Glutamatergic neuron (in vitro differentiated cells): ENCODE measurements around the gene PEPD. TPM values are rescaled to one million over a fixed set of nuclear protein-coding genes. Genes with fewer than 3 reads are reported as not detected.

Experiments
- DNase-seq: peaks from one replicate; pipeline ENCODE4 v3.0.0; 2022
- H3K27ac Mint-ChIP-seq: one replicate; pipeline ENCODE4 v1.8.0; 2020; ENCODE audit warnings: mild to moderate bottlenecking, mixed read lengths, inconsistent platforms; ENCODE audit not compliant: unreplicated experiment
- H3K27me3 Mint-ChIP-seq: one replicate; pipeline ENCODE4 v1.8.0; 2020; ENCODE audit warnings: mild to moderate bottlenecking, moderate library complexity, mixed read lengths, inconsistent platforms; ENCODE audit not compliant: unreplicated experiment
- H3K36me3 Mint-ChIP-seq: one replicate; pipeline ENCODE4 v1.8.0; 2020; ENCODE audit warnings: mild to moderate bottlenecking, mixed read lengths, inconsistent platforms; ENCODE audit not compliant: unreplicated experiment
- H3K4me1 Mint-ChIP-seq: one replicate; pipeline ENCODE4 v1.8.0; 2020; ENCODE audit warnings: mild to moderate bottlenecking, low read depth, mixed read lengths, inconsistent platforms; ENCODE audit not compliant: unreplicated experiment
- H3K4me3 Mint-ChIP-seq: one replicate; pipeline ENCODE4 v1.8.0; 2020; ENCODE audit warnings: mild to moderate bottlenecking, mixed read lengths, inconsistent platforms; ENCODE audit not compliant: unreplicated experiment
- H3K9me3 Mint-ChIP-seq: one replicate; pipeline ENCODE4 v1.8.0; 2020; ENCODE audit warnings: mild to moderate bottlenecking, moderate library complexity, mixed read lengths, inconsistent platforms; ENCODE audit not compliant: unreplicated experiment
- total RNA-seq: library from RNA; stranded (reverse); fragmentation: NEBNext Ultra II Directional; extraction: Animal tissue kit (Norgen Biotek cat#: 25700); gene quantifications from one replicate; pipeline ENCODE4 v1.2.1, GENCODE V29; 2021; ENCODE audit not compliant: unreplicated experiment
- TF ChIP-seq, protein P1 (sequence below): fragments of 200-600 bp; sonication (generic); IDR thresholded peaks from one replicate; pipeline ENCODE4 v1.5.0; 2021; ENCODE audit not compliant: partially characterized antibody, unreplicated experiment

Gene PEPD
- total RNA-seq, 1 donor from 2014 or later, result 93.3 TPM

DNA sequence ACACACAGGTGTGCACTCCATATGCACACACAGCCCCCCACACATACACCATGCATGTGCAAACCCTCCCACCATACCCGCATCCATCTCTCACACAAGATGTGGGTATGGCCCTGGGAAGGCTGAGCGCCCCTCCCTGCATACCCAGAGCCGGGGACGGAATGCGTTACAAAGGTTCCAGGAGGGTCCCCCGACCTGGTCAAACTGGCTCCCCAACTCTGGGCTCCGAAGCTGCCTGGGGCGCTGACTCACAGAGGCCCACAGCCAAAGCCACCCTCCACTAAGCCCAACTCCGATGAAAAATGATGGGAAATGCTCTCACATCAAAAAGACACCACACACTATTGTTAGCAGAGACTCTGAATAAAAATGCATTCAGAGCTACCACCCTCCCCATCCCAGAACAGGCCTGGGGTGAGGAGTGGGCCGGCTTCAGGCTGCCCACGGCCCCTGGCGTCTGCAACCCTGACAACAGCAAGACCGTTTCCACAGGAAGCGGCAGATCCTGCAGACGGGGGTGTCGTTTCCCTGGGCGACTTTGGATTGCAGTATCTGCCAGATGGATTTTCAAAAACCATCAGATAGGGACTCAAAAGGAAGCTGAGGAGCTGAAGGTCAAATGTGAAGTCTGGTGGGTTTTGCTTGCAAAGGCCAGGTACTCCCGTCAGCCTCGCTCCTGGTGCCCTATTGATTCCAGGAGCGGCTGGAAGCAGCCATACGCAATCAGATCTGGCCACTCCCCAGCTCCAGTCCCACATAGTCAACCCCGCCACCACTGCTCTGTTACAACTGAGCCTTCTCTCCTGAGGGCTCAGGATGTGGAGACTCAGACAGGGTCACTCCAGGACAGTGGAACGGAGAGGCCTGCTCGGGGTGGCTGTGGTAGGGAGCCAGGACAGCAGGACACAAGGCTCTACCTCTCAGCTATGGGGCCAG lies 14.3 kb downstream of the PEPD start:
- Mint-ChIP-seq H3K27ac (peak overlapping the region; percentile 38), H3K27me3 (peaks cover 8% of the 10 kb centered on the region), H3K36me3 (no peaks in the 10 kb centered on the region), H3K9me3 (peaks cover 5% of the 10 kb centered on the region), H3K4me1 (peaks cover 27% of the 10 kb centered on the region), H3K4me3 (no peak overlapping the region)
- TF ChIP-seq, protein P1, sequence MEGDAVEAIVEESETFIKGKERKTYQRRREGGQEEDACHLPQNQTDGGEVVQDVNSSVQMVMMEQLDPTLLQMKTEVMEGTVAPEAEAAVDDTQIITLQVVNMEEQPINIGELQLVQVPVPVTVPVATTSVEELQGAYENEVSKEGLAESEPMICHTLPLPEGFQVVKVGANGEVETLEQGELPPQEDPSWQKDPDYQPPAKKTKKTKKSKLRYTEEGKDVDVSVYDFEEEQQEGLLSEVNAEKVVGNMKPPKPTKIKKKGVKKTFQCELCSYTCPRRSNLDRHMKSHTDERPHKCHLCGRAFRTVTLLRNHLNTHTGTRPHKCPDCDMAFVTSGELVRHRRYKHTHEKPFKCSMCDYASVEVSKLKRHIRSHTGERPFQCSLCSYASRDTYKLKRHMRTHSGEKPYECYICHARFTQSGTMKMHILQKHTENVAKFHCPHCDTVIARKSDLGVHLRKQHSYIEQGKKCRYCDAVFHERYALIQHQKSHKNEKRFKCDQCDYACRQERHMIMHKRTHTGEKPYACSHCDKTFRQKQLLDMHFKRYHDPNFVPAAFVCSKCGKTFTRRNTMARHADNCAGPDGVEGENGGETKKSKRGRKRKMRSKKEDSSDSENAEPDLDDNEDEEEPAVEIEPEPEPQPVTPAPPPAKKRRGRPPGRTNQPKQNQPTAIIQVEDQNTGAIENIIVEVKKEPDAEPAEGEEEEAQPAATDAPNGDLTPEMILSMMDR, result no peak
- DNase-seq, result no peak

DNA sequence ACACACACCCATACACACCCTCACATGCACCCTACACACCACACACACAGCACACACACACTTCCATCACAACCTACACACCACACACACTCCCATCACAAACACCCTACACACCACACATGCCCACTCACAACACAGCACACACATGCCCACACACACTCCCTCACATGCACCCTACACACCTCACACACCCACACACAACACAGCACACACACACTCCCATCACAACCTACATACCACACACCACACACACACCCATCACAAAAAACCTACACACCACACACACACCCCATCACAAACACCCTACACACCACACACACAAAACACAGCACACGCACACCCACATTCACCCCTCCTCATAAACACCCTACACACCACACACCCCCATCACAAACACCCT lies 15.1 kb downstream of the PEPD start:
- no peak for DNase-seq
- Mint-ChIP-seq H3K4me1 (peaks cover 28% of the 10 kb centered on the region), H3K9me3 (peaks cover 3% of the 10 kb centered on the region), H3K36me3 (no peaks in the 10 kb centered on the region), H3K27ac (peak overlapping the region; percentile 38), H3K27me3 (peaks cover 6% of the 10 kb centered on the region), H3K4me3 (no peak overlapping the region)
- TF ChIP-seq, protein P1, result no peak

DNA sequence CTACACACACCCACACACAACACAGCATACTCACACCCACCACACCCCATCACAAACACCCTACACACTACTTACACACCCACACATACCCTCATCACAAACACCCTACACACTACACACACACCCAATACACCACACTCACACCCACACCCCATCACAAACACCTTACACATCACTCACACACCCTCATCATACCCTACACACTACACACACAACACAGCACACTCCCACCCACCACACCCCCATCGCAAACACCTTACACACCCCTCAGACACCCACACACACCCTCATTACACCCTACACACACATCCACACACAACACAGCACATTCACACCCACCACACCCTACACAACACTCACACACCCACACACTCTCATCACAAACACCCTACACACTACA lies 15.8 kb downstream of the PEPD start:
- Mint-ChIP-seq H3K4me3 (no peak overlapping the region), H3K9me3 (peaks cover 3% of the 10 kb centered on the region)

DNA sequence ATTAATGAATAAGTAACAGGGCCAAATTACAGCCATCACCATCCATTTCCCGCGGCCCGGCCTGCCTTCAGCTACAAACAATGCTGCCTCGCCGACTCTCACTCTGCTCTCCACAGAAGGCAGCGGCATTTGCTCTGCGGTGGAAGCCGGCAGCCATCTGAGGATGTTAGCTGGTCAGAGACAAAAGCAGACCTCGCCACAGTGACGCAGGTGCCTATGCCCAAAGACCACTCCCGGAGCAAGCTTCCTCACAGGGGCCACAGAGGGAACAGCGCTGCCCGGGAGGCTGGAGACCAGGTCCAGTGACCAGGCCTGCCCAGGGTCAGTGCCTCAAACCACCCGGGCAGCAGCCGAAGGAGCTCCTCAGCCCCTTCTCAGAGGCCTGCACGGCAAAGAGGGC lies 16.4 kb downstream of the PEPD start:
- Mint-ChIP-seq H3K4me1 (peaks cover 24% of the 10 kb centered on the region), H3K4me3 (no peak overlapping the region), H3K27me3 (peaks cover 5% of the 10 kb centered on the region), H3K9me3 (peaks cover 3% of the 10 kb centered on the region), H3K36me3 (no peaks in the 10 kb centered on the region), H3K27ac (no peak overlapping the region)
- TF ChIP-seq, protein P1, result no peak
- DNase-seq, result no peak

More for the DNA sequence above, 15.8 kb downstream of the PEPD start:
- Mint-ChIP-seq H3K27ac (no peak overlapping the region), H3K27me3 (peaks cover 5% of the 10 kb centered on the region), H3K4me1 (peaks cover 25% of the 10 kb centered on the region), H3K36me3 (no peaks in the 10 kb centered on the region)
- TF ChIP-seq, protein P1, result no peak
- DNase-seq, result no peak

DNA sequence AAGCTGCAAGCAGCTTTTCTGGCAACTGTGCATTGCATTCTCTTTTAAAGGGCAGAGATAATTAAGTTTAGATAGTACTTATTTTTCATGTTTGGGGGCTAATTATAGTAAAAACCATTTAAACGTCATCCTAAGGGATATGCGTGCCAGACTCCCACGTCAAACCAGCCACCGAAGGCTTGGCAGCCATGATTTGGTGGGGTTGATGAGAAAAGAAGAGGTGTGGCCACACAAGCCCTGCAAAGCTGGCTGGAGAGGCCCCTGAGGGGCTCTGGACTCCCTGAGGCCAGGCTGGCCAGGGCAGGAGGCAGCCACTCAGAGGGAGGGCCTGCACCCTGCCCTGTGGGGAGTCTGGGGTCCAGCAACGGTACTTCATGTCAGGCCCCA lies 17.5 kb downstream of the PEPD start:
- Mint-ChIP-seq H3K36me3 (no peaks in the 10 kb centered on the region), H3K27ac (peak overlapping the region; percentile 35), H3K27me3 (peaks cover 5% of the 10 kb centered on the region), H3K4me1 (peaks cover 28% of the 10 kb centered on the region), H3K4me3 (no peak overlapping the region), H3K9me3 (peaks cover 8% of the 10 kb centered on the region)
- TF ChIP-seq, protein P1, result no peak
- no peak for DNase-seq
